Measurements from ENCODE around the gene PHF14. TPM values are rescaled to one million over a fixed set of nuclear protein-coding genes. Genes with fewer than 3 reads are reported as not detected.

The PHF14 gene
- total and polyA plus RNA-seq, 5 donors from 2014 or later: 7.7 to 31.1 (median 9.3) TPM

- H3K27ac Mint-ChIP-seq: no peak overlapping the region
- ATAC-seq (ENCODE audit: low read depth in 2 of 2): no peak
Measured at GRCh38 chr7:11203224-11203623, 229.6 kb downstream of the PHF14 start.

GRCh38 chr7:11203683-11204082 is 230.0 kb downstream of the PHF14 start:
- Mint-ChIP-seq H3K9me3 (no peaks in the 10 kb centered on the region), H3K27ac (no peak overlapping the region), H3K36me3 (no peaks in the 10 kb centered on the region), H3K4me3 (no peak overlapping the region), H3K4me1 (no peaks in the 10 kb centered on the region), H3K27me3 (no peaks in the 10 kb centered on the region)
- H3K27me3 ChIP-seq (ENCODE audit: control insufficient read depth, insufficient read depth, low read length): no peaks in the 10 kb centered on the region
- no peak overlapping the region for H3K27ac ChIP-seq (ENCODE audit: insufficient read depth, low read length, poor library complexity, severe bottlenecking)
- no peaks in the 10 kb centered on the region for H3K36me3 ChIP-seq (ENCODE audit: control insufficient read depth, insufficient read depth, low read length)
- ATAC-seq (ENCODE audit: low read depth in 2 of 2) (no peak), DNase-seq (no peak)
- H3K9me3 ChIP-seq (ENCODE audit: control insufficient read depth in 2 of 2, low read length in 2 of 2): no peaks in the 10 kb centered on the region
- no peaks in the 10 kb centered on the region for H3K4me1 ChIP-seq (ENCODE audit: control insufficient read depth, insufficient read depth, low read length, poor library complexity, severe bottlenecking)
- H3K4me3 ChIP-seq (ENCODE audit: low read depth, low read length): no peak overlapping the region

More at GRCh38 chr7:11203224-11203623, 229.6 kb downstream of the PHF14 start:
- DNase-seq: no peak
- Histone ChIP-seq H3K9me3 (ENCODE audit: control insufficient read depth in 2 of 2, low read length in 2 of 2) (no peaks in the 10 kb centered on the region), H3K27me3 (ENCODE audit: control insufficient read depth, insufficient read depth, low read length) (no peaks in the 10 kb centered on the region), H3K36me3 (ENCODE audit: control insufficient read depth, insufficient read depth, low read length) (no peaks in the 10 kb centered on the region), H3K4me3 (ENCODE audit: low read depth, low read length) (no peak overlapping the region), H3K4me1 (ENCODE audit: control insufficient read depth, insufficient read depth, low read length, poor library complexity, severe bottlenecking) (no peaks in the 10 kb centered on the region), H3K27ac (ENCODE audit: insufficient read depth, low read length, poor library complexity, severe bottlenecking) (no peak overlapping the region)
- Mint-ChIP-seq H3K27me3 (no peaks in the 10 kb centered on the region), H3K4me3 (no peak overlapping the region), H3K4me1 (no peaks in the 10 kb centered on the region), H3K9me3 (no peaks in the 10 kb centered on the region), H3K36me3 (no peaks in the 10 kb centered on the region)

GRCh38 chr7:11206177-11206899 is 232.7 kb downstream of the PHF14 start:
- Mint-ChIP-seq H3K27me3 (peaks cover 4% of the 10 kb centered on the region), H3K9me3 (no peaks in the 10 kb centered on the region), H3K4me1 (no peaks in the 10 kb centered on the region), H3K4me3 (no peak overlapping the region), H3K36me3 (no peaks in the 10 kb centered on the region), H3K27ac (no peak overlapping the region)
- no peaks in the 10 kb centered on the region for H3K36me3 ChIP-seq (ENCODE audit: control insufficient read depth, insufficient read depth, low read length)
- H3K27ac ChIP-seq (ENCODE audit: insufficient read depth, low read length, poor library complexity, severe bottlenecking): no peak overlapping the region
- no peak overlapping the region for H3K4me3 ChIP-seq (ENCODE audit: low read depth, low read length)
- no peaks in the 10 kb centered on the region for H3K4me1 ChIP-seq (ENCODE audit: control insufficient read depth, insufficient read depth, low read length, poor library complexity, severe bottlenecking)
- no peak for DNase-seq
- H3K9me3 ChIP-seq (ENCODE audit: control insufficient read depth in 2 of 2, low read length in 2 of 2): no peaks in the 10 kb centered on the region
- no peak for ATAC-seq (ENCODE audit: low read depth in 2 of 2)
- peaks cover 1% of the 10 kb centered on the region for H3K27me3 ChIP-seq (ENCODE audit: control insufficient read depth, insufficient read depth, low read length)

GRCh38 chr7:11207565-11207964 is 233.9 kb downstream of the PHF14 start:
- H3K36me3 Mint-ChIP-seq: no peaks in the 10 kb centered on the region
- no peaks in the 10 kb centered on the region for H3K4me1 ChIP-seq (ENCODE audit: control insufficient read depth, insufficient read depth, low read length, poor library complexity, severe bottlenecking)
- no peaks in the 10 kb centered on the region for H3K36me3 ChIP-seq (ENCODE audit: control insufficient read depth, insufficient read depth, low read length)
- H3K27ac Mint-ChIP-seq: no peak overlapping the region
- no peaks in the 10 kb centered on the region for H3K9me3 ChIP-seq (ENCODE audit: control insufficient read depth in 2 of 2, low read length in 2 of 2)
- H3K27me3 Mint-ChIP-seq: peaks cover 4% of the 10 kb centered on the region
- no peak overlapping the region for H3K4me3 ChIP-seq (ENCODE audit: low read depth, low read length)
- no peak overlapping the region for H3K27ac ChIP-seq (ENCODE audit: insufficient read depth, low read length, poor library complexity, severe bottlenecking)
- ATAC-seq (ENCODE audit: low read depth in 2 of 2) (no peak), DNase-seq (no peak)
- no peaks in the 10 kb centered on the region for H3K9me3 Mint-ChIP-seq
- no peak overlapping the region for H3K4me3 Mint-ChIP-seq
- H3K4me1 Mint-ChIP-seq: no peaks in the 10 kb centered on the region
- peaks cover 1% of the 10 kb centered on the region for H3K27me3 ChIP-seq (ENCODE audit: control insufficient read depth, insufficient read depth, low read length)

- Mint-ChIP-seq H3K9me3 (no peaks in the 10 kb centered on the region), H3K4me1 (no peaks in the 10 kb centered on the region), H3K27ac (peak overlapping the region in 1 of 3 donors; percentile 58), H3K36me3 (no peaks in the 10 kb centered on the region), H3K4me3 (no peak overlapping the region), H3K27me3 (peaks cover 4% of the 10 kb centered on the region)
- ATAC-seq (ENCODE audit: low read depth in 2 of 2) (no peak), DNase-seq (no peak)
- H3K27ac ChIP-seq (ENCODE audit: insufficient read depth, low read length, poor library complexity, severe bottlenecking): no peak overlapping the region
- H3K27me3 ChIP-seq (ENCODE audit: control insufficient read depth, insufficient read depth, low read length): peaks cover 2% of the 10 kb centered on the region
- no peaks in the 10 kb centered on the region for H3K36me3 ChIP-seq (ENCODE audit: control insufficient read depth, insufficient read depth, low read length)
- H3K9me3 ChIP-seq (ENCODE audit: control insufficient read depth in 2 of 2, low read length in 2 of 2): no peaks in the 10 kb centered on the region
- no peak overlapping the region for H3K4me3 ChIP-seq (ENCODE audit: low read depth, low read length)
- H3K4me1 ChIP-seq (ENCODE audit: control insufficient read depth, insufficient read depth, low read length, poor library complexity, severe bottlenecking): no peaks in the 10 kb centered on the region
Measured at GRCh38 chr7:11208883-11209465, 235.3 kb downstream of the PHF14 start.

GRCh38 chr7:11210374-11210773 is 236.7 kb downstream of the PHF14 start:
- Mint-ChIP-seq H3K4me1 (no peaks in the 10 kb centered on the region), H3K27ac (no peak overlapping the region), H3K36me3 (no peaks in the 10 kb centered on the region), H3K4me3 (no peak overlapping the region), H3K27me3 (peaks cover 8% of the 10 kb centered on the region), H3K9me3 (no peaks in the 10 kb centered on the region)
- ATAC-seq (ENCODE audit: low read depth in 2 of 2) (no peak), DNase-seq (no peak)
- no peaks in the 10 kb centered on the region for H3K9me3 ChIP-seq (ENCODE audit: control insufficient read depth in 2 of 2, low read length in 2 of 2)
- H3K27me3 ChIP-seq (ENCODE audit: control insufficient read depth, insufficient read depth, low read length): peaks cover 4% of the 10 kb centered on the region
- no peak overlapping the region for H3K4me3 ChIP-seq (ENCODE audit: low read depth, low read length)
- H3K4me1 ChIP-seq (ENCODE audit: control insufficient read depth, insufficient read depth, low read length, poor library complexity, severe bottlenecking): no peaks in the 10 kb centered on the region
- H3K27ac ChIP-seq (ENCODE audit: insufficient read depth, low read length, poor library complexity, severe bottlenecking): no peak overlapping the region
- no peaks in the 10 kb centered on the region for H3K36me3 ChIP-seq (ENCODE audit: control insufficient read depth, insufficient read depth, low read length)

GRCh38 chr7:11212080-11212711 is 238.5 kb downstream of the PHF14 start:
- peaks cover 8% of the 10 kb centered on the region for H3K27me3 Mint-ChIP-seq
- no peak overlapping the region for H3K27ac Mint-ChIP-seq
- peak; percentile 8 to 64 (median 52) for DNase-seq
- ATAC-seq (ENCODE audit: low read depth in 2 of 2): peak; percentile 50 to 62
- Histone ChIP-seq H3K9me3 (ENCODE audit: control insufficient read depth in 2 of 2, low read length in 2 of 2) (no peaks in the 10 kb centered on the region), H3K4me3 (ENCODE audit: low read depth, low read length) (no peak overlapping the region), H3K27me3 (ENCODE audit: control insufficient read depth, insufficient read depth, low read length) (peaks cover 7% of the 10 kb centered on the region), H3K27ac (ENCODE audit: insufficient read depth, low read length, poor library complexity, severe bottlenecking) (no peak overlapping the region), H3K36me3 (ENCODE audit: control insufficient read depth, insufficient read depth, low read length) (no peaks in the 10 kb centered on the region), H3K4me1 (ENCODE audit: control insufficient read depth, insufficient read depth, low read length, poor library complexity, severe bottlenecking) (no peaks in the 10 kb centered on the region)
- no peaks in the 10 kb centered on the region for H3K9me3 Mint-ChIP-seq
- no peaks in the 10 kb centered on the region for H3K36me3 Mint-ChIP-seq
- H3K4me3 Mint-ChIP-seq: no peak overlapping the region
- H3K4me1 Mint-ChIP-seq: no peaks in the 10 kb centered on the region
